ENCODE results near the gene PPP1R26.
"Not testable (repeated sequence)": the region's sequence is repeated elsewhere in the genome, so short reads cannot be mapped to it uniquely, and the experiment has no call there.

PPP1R26 gene

DNA sequence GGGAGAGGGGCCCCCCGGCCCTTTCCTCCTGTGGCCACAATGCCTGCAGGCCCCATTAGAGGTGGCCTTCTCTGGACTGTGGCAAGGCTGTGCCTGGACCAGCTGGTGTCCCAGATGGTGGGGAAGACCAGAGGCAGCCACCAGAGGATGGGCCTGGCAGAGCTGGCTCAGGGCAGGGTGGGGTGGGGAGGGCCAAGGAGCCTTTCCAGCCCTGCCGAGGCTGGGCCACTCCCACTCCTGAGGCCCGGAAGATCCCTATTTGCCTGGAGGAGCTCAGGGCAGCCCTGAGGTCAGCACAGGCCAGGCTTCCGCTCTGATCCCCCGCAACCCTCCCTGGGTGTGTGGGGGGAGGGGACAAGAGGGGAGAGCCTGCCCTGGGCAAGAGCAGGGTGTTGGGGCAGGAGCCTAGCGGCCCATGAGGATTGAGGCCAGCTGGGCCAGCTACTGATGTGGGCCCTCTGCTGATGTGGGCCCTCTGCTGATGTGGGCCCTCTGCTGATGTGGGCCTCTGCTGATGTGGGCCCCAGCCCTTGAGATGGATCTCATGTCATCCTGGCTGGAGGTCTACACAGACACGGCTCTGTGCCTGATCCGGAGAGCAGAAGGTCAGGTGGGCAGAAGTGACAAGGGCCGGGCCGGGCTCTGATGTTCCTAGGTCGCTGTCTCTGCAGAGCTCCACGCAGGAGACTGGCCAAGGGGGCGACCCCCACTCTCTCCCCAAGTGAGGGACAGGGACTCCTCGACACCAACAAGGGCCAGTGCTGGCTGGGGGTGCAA, 26.9 kb downstream of the PPP1R26 start:
- no peak for DNase-seq

DNA sequence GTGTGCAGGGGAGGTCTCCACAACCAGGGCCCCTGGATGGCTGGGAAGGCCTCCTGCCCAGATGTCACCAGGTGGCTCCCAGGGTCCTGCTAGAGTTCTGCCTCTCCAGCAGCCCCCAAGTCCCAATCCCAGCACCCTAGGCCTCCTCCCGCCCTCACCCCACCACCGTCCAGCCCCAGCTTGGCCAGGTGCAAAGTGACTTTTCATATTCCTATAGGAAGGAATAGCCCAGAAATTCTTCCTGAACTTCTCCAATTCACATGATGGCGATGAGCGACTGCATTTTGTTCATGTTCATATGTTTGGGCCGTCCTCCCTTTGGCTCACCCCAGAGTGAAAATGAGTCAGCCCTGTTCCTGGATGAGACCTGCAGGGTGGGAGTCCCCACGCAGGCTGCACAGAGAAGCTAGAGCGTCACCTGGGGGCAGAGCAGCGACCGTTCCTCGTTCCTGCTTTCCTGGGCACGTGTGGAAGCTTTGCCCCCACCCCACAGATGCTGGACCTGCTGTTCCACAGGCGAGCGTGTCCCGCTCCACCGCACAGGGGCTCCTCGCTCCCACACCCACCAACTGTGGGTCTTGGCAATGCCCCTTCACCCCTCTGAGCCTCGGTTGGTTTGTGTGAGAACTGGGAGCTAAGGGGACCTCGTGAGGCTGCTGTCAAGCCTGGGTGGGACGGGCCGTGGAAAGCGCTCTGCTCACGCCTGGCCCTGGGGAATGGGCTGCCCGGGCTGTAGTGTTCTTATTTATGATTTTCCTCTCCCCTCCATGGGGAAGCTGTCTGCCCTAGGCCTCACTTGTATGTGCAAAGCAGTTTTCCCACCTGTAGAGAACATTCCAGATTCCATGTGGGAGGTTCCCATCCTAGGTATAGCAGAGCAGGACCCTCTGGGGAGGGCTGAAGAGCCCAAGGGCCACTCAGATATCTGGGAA, 27.8 kb downstream of the PPP1R26 start:
- no peak for DNase-seq

DNA sequence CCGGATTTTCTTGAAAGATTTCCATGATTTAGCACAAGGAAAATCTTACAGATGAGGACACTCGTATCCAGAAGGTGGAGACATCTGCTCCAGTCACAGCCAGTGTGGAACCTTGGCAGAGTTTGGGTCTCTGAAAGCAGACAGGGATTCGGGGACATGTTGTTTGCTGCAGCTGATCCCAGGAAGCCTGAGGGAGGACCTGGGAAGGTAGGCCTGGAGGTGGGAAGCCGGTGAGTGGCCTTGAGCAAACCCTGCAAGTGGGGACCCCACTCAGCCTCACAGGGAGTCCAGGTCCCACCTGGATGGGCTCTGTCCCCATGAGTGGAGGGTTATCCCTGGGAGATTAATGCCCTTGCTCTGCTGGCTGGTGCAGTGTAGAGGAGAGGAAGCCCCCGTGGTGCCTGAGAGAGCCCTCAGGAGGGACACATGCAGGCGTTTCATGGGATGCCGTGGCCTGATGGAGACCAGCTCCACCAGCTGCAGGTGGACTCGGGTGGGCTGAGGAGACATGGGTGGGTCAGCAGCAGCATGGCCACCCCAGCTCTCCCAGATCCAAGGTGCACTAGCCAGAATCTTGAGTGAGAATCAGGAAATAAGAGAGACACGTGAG, 28.7 kb downstream of the PPP1R26 start:
- no peak for DNase-seq

DNA sequence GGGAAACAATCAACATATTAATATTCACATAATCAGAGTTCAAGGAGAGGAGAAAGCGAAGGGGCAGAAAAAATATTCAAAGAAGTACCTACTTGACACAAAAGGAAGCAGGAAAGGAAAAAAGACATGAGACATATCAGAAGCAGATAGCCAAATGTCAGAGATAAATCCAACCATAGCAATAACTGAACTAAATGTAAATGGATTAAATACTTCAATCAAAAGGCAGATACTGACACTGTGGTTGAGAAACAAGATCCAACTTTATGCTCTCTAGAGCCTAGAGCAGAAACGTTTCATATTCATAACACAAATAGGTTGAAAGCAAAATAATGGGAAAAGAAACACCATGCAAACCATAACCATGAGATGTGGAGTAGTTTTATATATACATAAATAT, 29.9 kb downstream of the PPP1R26 start:
- no peak for DNase-seq

DNA sequence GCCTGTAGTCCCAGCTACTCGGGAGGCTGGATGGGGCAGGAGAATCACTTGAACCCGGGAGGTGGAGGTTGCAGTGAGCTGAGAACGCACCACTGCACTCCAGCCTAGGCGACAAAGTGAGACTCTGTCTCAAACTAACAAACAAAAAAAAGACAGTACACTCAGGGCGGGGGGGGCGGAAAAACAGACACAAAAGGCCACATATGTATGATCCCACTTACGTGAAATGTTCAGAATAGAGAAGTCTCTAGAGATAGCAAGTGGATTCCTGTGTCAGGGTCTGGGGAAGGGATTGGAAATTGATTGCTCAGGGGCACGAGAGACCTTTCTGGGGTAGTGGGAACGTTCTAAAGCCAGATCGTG, 32.6 kb downstream of the PPP1R26 start:
- DNase-seq: no peak

DNA sequence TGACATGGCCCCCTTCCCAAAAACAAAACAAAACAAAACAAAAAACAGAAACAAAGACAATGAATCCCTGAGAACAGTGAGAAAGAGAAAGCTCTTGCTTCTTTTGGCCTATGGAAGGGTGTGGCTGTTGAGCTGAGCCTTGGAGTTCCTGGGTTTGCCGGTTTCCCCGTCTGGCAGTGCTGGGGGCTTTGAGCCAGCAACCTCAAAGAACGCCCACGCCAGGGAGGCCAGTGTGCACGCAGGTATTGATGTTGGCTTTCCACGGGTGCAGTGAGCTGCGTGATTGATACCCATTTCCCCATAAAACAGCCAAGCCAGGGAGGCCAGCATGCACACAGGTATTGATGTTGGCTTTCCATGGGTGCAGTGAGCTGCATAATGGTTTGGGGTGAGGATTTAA, 33.3 kb downstream of the PPP1R26 start:
- DNase-seq: no peak

DNA sequence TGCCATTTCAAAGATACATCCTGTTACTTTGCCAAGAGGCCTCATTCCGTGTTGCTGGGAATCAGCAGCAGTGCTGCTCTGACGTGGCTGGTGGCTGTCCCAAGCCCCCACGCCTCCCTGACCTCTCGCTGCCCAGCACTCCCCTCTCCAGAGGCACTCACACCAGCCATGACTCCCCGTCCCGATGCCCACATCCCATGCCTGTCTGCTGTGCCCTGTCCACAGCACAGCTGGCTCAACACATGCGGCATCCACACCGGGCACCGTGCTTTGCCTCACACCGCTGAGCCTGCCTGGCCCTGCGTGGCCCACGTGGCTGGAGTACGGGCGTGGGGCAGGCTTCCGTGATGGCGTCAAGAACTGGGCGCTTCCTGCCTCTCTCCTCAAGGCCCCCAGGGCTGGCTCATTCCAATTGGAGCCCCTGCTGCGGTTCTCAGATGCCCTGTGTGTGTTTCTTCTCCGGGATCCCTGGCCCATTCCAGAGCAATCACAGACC, 33.8 kb downstream of the PPP1R26 start:
- no peak for DNase-seq

DNA sequence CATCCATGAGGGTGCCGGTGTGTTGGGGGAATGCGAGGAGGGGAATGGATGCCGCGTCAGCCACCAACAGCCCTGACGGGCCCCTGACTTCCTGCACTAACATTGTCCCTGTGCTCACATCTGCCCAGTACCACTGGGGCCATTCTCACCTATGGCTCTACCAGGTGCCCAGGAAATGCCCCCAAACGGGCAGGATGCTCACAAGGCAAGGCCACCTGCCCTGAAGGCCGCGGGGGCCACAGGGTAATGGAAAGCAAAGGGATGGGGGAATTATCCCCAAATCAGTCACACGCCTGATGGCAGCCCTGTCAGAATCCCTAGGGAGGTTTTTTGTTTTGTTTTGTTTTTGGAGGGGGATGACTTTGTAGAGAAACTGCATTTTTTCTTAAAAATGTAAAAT, 34.3 kb downstream of the PPP1R26 start:
- not testable (repeated sequence) for DNase-seq

DNA sequence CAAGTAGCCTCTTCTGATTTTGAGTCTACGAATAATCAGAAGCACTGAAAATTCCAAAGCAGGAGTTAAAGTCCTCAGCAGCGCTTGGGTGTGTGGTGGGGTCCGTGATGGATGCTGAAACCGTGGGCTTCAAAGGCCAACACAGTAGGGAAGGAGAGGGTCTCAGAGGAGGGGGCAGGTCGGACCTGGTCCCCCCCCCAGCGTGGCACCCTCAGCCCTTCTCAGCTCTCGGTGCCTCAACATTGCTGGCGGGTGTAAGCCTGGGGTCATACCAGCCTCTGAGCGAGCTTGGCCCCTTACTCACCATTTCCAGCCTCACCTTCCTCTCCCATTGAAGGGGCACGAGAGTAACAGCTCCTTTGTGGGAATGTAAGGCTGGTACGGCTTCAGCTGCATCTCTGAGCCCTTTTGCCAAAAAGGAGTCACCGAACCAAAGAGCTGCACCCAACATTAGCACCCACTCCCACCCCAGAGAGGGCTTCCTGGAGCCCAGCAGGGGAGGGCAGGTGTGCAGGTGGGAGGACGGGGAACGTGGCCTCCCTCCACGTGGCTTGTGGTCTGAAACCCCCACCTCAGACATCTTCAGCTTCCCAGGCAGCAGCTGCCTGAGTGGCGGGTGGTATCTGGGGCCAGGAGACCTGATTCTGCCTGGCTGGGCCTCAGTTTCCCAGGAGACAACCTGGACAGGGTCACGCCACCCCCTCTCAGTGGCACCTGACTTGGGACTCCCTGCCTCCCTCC, 34.9 kb downstream of the PPP1R26 start:
- no peak for DNase-seq

DNA sequence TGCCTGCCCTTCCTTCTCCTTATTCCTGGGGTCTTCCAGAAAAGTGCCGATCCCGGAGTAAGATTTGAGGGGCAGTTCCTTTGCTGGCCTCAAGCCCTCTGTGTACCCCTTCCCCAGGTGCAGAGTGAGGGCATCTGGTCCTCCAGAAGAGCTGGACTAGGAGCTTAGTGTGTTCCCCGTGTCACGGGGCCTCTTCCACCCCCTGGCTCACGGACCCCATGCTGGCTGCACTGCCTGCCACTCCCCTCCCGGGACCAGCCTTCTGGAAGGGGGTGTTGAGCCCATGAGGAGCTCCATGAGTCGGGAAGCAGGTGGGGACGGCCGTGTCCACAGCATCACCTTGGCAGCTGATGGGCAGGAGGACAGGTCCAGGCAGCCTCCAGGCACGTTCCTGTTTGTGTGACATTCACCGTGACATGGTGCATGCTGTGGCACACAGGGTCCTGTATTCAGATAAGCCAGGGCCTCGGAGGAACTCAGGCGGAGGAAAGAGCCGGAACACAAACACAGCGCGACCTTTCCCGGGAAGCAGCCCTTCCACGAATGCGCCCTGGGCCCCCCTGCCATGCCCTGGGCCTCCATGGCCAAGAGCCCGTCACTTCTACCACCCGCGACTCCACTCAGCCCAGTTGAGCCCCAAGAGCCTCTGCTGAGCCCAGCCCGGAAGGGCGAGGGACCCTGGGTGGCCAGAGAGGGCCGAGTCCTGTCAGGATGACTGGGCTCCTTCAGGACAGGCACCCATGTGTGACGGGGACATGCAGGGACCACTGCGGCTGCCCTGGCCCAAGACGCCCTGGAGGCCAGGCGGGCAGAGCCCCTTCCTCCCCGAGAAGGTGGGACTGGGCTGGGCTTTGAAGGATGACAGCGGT, 35.7 kb downstream of the PPP1R26 start:
- DNase-seq: no peak

DNA sequence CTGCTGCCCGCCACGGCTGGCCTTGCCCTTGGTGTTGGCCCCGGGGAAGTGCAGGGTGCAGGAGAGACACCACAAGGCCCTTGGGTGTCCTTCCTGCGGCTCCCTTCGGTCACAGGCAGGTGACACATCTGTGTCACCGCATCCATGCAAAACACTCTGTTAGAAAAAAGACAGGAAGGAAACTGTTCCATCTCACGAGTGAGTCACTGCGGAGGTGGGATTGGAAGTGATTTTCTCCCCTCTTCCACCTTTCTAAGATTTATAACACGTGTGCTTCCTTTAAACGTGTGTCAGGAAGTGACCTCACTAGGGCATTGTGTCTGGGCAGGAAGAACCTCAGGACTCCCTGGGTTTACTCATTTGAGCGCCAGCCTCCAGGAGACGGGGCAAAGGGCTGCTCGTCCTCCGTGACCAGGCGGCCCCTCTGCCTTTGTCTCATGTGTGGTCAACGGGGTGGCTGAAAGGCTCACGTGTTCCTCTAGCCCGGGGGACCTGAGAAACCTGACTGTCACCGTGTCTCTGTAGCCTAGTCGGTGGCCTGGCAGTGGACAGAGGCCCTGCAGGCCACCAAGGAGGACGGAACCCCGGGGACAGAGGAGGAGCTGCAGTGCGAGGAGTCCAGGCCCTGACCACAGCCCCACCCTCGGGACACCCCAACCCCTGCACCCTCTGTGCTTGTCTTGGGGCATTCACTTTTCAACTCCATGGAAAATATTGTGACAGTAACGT, 36.7 kb downstream of the PPP1R26 start:
- DNase-seq: no peak

DNA sequence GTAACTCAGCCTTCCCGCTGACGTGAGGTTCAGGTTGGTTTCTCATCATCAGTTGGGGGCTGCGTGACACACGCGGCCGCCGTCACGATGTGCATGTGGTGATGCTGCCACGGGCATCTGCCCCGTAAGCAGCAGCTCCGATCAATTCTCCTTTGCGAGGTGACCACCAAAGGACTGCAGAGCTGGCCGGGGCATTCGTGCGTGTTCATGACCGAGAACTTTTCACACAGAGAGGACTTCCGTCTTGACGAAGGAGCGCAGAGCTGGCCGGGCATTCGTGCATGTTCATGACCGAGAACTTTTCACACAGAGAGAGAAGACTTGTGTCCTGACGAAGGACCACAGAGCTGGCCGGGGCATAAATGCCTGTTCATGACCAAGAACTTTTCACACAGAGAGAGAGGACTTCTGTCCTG, 37.8 kb downstream of the PPP1R26 start:
- DNase-seq: no peak

DNA sequence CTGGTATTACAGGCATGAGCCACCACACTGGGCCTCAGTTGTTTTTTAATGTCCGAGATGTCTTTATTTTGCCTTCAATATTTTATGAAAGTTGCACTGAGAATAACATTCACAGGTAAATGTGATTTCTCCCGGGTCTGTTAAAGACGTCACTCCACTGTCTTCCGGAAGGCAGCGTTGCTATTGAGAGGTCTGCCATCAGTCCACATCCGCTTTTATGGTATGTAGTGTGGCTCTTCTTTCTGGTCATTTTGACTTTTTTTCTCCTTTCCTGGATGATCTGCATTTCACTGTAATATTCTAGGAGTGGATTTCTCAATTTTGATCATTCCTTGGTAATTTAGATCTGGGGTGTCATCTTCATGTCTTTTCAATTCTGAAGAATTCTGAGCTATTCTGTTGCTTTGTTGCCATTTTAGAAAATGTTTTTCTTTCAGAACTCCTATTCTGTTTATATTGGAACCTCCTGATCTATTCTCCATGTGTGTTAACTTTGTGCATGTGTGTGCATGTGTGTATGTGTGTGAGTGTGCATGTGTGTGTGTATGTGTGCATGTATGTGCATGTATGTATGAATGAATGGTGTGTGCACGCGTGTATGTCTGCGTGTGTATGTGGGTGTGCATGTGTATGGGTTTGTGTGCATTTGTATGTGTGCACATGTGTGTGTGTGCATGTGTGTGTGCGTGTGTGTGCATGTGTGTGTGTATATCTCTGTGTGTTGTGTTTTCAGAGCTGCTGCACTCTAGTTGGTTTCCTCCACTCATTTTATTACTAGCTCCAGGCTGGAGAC, 39.8 kb downstream of the PPP1R26 start:
- DNase-seq: no peak

DNA sequence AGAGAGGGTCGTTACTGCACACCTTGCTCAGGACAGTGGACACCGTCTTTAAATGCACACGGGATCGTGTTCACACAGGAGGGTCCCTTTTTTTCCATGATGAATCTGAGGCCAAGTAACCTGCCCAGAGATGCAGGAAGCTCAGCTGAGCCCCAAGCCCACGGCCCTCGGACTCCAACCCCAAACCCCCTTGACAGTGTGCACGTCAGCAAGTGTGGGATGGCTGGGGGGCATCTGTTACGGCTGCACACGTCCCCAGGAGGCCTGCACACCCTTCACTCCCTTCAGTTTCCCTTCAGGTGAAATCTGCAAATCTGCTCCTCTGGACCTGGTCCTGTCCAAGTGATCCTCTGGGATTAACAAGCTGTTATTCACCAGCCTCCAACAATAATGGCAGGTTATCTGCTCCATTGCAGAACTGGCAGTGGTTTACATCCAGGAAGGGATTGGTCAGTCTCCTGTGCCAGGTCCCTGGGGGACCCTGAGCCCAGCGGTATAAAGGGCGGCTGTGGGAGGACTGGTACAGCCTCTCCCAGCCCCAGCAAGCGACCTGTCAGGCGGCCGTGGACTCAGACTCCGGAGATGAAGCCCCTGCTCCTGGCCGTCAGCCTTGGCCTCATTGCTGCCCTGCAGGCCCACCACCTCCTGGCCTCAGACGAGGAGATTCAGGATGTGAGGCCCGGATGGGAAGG, 41.5 kb downstream of the PPP1R26 start, which contains the start of gene LCN1:
Gene LCN1 (plus strand): TSS at position 525 of the 692 bp plus-strand sequence. CDS start 58 bp downstream, at position 583.
- DNase-seq: no peak

DNA sequence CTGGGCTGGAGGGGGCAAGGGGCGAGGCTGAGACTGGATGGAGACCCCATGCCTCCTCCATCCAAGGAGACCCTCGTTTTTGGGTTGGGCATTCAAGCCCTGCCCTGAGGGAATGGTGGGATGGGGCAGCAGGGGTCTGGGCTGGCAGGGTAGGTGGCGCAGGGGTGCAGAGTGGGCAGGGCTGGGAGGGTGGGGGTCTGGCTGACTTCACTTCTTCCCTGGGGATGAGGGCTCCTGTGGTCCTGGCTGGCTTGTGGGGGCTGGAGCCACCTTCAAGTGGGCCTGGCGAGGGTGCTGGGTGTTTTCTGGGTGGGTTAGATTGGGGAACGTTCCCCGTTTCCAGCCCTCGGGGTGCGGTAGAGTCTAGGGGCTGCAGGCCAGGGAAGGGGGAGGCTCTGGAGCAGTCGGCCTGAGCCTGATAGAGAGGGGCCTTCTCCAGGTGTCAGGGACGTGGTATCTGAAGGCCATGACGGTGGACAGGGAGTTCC, 42.1 kb downstream of the PPP1R26 start:
- DNase-seq: no peak

DNA sequence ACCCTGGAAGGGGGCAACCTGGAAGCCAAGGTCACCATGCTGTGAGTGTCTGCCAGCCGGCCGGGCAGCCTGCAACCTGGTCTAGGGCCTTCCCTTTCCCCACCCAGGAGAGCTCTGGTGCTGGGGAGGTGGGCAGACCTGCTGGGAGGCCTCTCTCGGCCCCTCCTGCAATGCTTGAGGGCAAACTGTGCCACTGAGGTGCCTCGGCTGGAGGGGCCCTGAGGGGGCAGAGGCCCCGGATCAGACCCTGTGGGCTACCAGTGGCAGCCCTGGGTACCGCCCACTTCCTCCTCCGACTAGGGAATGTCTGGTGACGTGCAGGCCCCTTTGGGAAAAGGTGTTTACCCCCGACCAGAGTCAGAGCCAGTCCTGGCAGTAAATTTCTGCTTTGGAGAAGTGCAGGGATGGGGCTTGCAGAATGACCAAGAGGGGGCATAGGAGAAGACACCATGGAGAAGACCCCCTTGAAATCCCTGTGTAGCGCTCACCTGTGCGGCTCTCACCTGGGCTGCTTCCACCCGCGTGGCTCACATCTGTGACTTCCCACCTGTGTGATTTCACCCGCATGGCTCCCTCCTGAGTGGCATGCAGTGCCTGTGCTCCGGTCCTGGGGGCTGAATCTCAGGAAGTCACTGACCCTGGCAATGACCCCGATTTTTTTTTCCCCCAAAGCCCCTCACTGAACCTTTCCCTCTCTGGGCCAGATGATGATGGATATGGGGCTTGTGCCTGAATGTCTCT, 42.7 kb downstream of the PPP1R26 start:
- DNase-seq: no peak

DNA sequence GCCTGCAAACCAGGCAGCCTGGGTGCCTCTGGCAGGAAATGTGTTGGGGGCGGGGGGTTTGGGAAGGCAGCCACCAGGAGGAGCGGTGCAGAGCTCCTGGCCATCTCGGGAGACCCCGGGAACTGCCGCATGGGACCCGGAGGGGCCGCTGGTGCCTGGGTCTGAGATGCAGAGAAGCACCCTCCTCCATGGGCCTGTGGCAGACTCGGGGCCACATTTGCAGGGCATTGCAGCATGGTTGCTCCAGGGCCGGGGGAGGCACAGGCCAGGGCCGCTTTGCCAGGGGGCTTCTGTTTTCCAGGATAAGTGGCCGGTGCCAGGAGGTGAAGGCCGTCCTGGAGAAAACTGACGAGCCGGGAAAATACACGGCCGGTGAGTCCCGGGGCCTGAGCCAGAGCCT, 43.3 kb downstream of the PPP1R26 start:
- DNase-seq: no peak

DNA sequence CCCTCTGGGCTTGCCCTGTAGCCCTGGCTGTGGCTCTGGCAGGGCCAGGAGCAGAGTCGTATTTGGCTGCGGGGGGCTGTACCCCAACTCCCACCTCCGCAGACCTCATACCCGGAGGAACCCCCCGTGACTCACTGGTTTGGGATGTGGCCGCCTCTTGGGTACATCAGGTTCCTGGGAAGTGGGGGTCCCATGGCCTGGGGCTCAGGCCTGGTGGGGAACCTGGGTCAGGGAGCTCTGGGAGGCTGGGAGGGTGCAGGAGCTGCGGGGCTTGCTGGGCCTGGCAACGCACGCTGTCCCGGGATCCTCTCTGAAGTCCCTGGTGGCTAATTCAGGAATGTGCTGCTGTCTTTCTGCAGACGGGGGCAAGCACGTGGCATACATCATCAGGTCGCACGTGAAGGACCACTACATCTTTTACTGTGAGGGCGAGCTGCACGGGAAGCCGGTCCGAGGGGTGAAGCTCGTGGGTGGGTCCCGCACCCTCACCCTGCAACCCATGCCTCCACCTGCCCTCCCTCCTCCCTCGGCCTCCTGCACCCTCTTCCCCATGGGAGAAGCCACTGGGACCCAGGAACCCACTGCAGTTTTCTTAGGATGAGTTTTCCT, 44.0 kb downstream of the PPP1R26 start:
- DNase-seq: no peak
